HG03558 (cell line): ENCODE results near the gene LINC00305.

ENCODE experiments used
- ATAC-seq: cut with Tn5 transposase; IDR thresholded peaks from one replicate; pipeline ENCODE4 v1.9.1; 2021; ENCODE audit warnings: moderate number of reproducible peaks; ENCODE audit not compliant: unreplicated experiment; ENCODE audit errors: extremely low read depth

Gene LINC00305

GRCh38 chr18:64116571-64117175 is 32.2 kb downstream of the LINC00305 start:
- ATAC-seq: no peak

GRCh38 chr18:64115881-64116280 is 33.0 kb downstream of the LINC00305 start:
- ATAC-seq: no peak

DNA sequence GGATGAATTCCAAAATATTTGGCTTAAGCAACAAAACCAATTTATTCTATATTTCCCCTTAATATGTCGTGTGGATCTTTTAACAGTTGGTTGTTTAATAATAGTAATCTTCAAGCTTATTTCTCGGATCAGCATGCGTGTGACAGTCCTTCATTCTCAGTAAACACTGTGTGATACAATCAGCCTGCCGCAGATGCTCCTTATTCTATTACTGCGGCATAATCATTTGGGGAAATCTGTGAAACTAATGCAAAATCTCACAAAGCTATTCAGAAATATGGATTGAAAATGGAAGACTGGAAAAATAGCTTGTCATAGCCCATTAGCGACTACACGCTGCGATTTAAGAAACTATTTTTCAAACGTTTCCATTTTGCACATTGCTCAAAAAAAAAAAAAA is 36.9 kb downstream of the LINC00305 start:
- ATAC-seq: no peak

GRCh38 chr18:64110692-64111480 is 38.0 kb downstream of the LINC00305 start:
- no peak for ATAC-seq

DNA sequence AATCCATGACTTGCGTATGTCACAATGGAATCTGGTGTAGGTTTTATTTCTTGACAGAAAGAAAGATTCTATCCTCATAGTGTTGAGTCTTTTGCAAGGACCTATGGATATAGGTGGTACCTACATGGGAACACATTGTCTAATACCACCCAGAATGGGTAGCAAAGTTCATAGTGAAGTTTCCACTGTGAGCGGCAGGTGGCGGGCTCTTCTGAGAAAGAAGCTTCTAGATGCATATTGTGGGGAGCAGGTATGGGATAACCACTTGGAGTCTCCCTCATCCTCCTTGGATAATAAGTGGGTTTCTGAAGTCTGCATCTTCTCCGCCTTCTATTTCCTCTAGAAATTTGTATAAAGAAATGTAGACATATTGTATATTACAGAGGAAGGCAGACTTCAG is 44.9 kb downstream of the LINC00305 start:
- ATAC-seq: no peak

DNA sequence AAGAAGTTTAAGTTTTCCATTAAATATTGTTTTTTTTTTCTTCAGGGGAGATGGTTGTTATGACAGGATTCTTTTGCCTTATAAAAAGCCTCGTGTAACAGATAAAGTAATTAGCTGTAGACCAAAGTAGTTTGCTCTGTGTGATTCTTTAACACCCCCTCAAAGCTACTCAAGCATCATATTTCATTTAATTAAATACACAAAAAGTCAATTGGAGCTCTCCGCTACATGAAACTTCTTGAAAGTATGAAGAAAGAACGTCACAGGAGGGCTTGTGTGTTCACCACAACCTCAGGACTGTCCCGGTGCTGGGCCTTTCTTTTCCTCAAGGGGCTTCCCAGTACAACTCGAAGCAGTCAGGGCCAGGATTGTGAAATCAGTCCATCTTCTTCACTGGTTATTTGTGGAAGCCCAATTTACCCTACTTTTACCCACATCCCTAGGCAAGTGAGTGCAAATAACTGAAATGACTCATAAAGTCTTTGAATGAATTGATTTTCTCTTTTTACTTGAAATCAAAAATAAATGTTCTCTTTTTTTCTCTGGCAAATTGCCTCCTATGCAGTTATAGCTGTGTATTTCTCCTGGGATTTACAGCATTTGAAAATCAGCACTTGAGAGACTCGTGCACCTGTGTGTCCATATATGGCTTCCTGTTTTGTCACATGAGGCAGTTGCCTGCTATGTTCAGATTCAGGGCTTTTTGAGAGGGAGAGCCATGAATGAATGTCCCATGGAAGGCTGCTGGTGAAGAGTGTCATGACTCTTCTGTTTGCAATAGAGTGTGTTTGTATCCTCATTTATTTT is 48.6 kb downstream of the LINC00305 start:
- peak; percentile 62 for ATAC-seq

GRCh38 chr18:64099244-64099643 is 49.6 kb downstream of the LINC00305 start:
- ATAC-seq: no peak

- no peak for ATAC-seq
Measured at GRCh38 chr18:64097497-64097896, 51.4 kb downstream of the LINC00305 start.

- no peak for ATAC-seq
Measured at GRCh38 chr18:64095056-64095455, 53.8 kb downstream of the LINC00305 start.

DNA sequence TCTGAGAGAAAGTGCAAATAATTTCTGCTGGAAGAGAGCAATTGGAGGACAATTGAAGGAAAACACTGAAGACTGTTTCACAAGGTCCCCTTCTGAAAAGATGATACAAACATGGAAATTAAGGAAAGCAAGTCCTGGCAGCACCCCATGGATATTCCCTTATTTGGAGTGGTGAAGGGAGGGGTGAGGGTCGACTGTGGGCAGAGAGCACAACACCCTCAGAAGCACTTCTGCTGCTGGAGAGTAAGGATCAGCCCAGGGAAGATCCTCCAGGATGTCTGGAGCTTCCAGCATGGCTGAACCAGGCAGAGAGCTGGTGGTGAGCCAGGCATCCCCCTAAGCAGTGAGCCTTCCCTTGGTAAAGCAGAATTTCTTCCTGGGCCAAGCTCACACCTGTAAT is 54.7 kb downstream of the LINC00305 start:
- no peak for ATAC-seq

- ATAC-seq: no peak
Measured at GRCh38 chr18:64091526-64091925, 57.4 kb downstream of the LINC00305 start.

DNA sequence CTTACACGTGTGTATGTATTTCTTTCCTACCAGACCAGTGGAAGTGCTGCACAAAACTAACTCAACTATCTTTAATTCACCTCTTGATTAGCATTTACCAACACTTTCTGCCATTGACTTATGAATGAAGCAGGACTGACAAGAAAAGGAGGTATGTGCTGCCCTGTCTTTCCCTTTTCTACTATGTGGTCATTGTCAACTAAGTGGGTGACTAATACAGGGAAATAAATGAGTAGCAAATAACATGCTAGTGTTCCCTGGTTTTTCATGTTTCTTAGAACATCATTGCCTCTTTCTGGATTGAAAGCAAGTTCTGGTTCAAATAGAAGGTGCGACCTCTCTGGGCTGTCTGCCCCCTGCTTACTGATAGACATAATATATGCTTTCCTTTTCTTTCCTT is 58.0 kb downstream of the LINC00305 start:
- ATAC-seq: peak; percentile 40

GRCh38 chr18:64083916-64084315 is 65.0 kb downstream of the LINC00305 start:
- ATAC-seq: no peak

- no peak for ATAC-seq
Measured at GRCh38 chr18:64082513-64082912, 66.4 kb downstream of the LINC00305 start.

DNA sequence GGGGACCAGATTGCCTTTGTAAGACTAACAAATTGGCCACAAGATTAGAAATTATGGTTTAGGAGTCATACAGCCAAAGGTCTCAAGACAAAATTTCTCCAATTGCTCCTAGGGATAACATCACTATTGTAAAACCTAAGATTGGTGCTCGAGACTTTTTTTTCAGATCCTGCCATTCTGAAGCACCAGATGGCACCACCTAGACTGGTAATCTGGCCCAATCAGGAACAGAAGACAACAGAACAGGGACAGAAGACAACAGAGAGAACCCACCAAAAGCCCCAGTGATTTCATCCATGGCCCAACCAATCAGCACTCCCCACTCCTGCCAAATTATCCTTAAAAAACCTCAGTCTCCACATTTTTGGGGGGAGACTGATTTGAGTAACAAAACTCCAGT is 66.8 kb downstream of the LINC00305 start:
- ATAC-seq: no peak

DNA sequence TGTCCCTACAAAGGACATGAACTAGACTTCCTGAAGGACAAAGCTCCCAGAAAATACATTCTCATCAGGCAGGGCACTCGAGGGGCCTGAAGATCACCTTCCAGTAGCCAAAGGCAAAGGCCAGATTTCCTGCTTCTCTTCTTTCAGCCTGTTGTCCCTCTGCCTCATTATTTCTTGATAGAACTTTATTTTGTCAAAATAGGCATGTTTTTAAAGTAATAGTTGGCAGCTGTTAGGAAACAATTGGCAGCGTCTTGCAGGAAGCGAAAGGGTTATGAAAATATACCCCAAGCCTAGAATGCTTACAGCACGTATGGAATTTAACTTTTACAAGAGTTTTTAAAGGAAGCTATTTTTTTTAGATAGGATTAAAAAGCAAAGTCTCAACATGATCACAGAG is 74.9 kb downstream of the LINC00305 start:
- ATAC-seq: no peak

GRCh38 chr18:64055019-64055418 is 93.9 kb downstream of the LINC00305 start:
- ATAC-seq: no peak

- no peak for ATAC-seq
Measured at GRCh38 chr18:64053246-64053645, 95.6 kb downstream of the LINC00305 start.

GRCh38 chr18:64052772-64053171 is 96.1 kb downstream of the LINC00305 start:
- ATAC-seq: no peak

DNA sequence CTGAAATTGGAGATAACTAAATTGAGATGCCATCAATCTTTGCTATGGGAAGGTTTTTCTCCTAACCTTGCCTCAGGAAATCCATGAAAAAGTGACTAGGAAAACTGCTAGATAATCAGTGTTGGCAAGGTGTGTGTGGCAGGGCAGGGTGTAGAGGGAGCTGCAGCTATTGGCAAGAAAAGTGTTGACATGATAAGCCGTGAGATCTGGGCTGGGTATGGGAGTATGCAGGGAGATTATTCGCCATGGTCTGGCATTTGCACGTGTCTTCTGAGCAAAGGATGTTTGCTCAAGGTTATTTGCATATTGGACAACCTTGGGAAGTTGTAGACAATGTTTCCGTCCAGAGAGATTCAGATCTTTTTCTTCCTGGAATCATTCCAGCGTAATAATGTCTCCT is 104.3 kb downstream of the LINC00305 start:
- no peak for ATAC-seq

GRCh38 chr18:64042728-64043358 is 106.0 kb downstream of the LINC00305 start:
- ATAC-seq: no peak
